Measurements from ENCODE around the gene IL36RN.

Gene IL36RN

GRCh38 chr2:113050921-113051895, 7.8 kb upstream of the IL36RN start:
- no peak for DNase-seq (ENCODE audit: low spot score)

GRCh38 chr2:113052396-113052917, 6.5 kb upstream of the IL36RN start, which contains the start of gene IL36B:
TSS of gene IL36B (minus strand) at chr2:113052867.
- DNase-seq (ENCODE audit: low spot score): no peak

- no peak for DNase-seq (ENCODE audit: low spot score)
These were observed 5.3 kb upstream of the IL36RN start for GRCh38 chr2:113053666-113054065.

GRCh38 chr2:113054066-113054465, 4.9 kb upstream of the IL36RN start:
- no peak for DNase-seq (ENCODE audit: low spot score)

GRCh38 chr2:113056521-113056920, 2.5 kb upstream of the IL36RN start:
- no peak for DNase-seq (ENCODE audit: low spot score)

- no peak for DNase-seq (ENCODE audit: low spot score)
These were observed 1.9 kb upstream of the IL36RN start for GRCh38 chr2:113057117-113057516.

- DNase-seq (ENCODE audit: low spot score): no peak
These were observed 495 bp upstream of the IL36RN start for GRCh38 chr2:113058411-113058994.

- no peak for DNase-seq (ENCODE audit: low spot score)
These were observed 1.4 kb downstream of the IL36RN start for GRCh38 chr2:113060396-113060795.

- no peak for DNase-seq (ENCODE audit: low spot score)
These were observed 1.8 kb downstream of the IL36RN start for GRCh38 chr2:113060796-113061195.

GRCh38 chr2:113061241-113061640, 2.2 kb downstream of the IL36RN start:
- no peak for DNase-seq (ENCODE audit: low spot score)

- DNase-seq (ENCODE audit: low spot score): no peak
These were observed 3.1 kb downstream of the IL36RN start for GRCh38 chr2:113061896-113062770.

- DNase-seq (ENCODE audit: low spot score): no peak
These were observed 5.3 kb downstream of the IL36RN start for GRCh38 chr2:113064281-113064680.

- no peak for DNase-seq (ENCODE audit: low spot score)
These were observed 5.9 kb downstream of the IL36RN start for GRCh38 chr2:113064898-113065297.

- no peak for DNase-seq (ENCODE audit: low spot score)
These were observed 8.7 kb downstream of the IL36RN start, which contains the start of gene IL1F10 for GRCh38 chr2:113067681-113068080. TSS of gene IL1F10 (plus strand) at chr2:113067970. CDS start at chr2:113072739, 4,769 bp downstream.

- DNase-seq (ENCODE audit: low spot score): no peak
These were observed 9.3 kb downstream of the IL36RN start for GRCh38 chr2:113068249-113068648.

- no peak for DNase-seq (ENCODE audit: low spot score)
These were observed 9.9 kb downstream of the IL36RN start for GRCh38 chr2:113068706-113069485.

GRCh38 chr2:113069676-113070605, 10.9 kb downstream of the IL36RN start:
- DNase-seq (ENCODE audit: low spot score): no peak

GRCh38 chr2:113070606-113070975, 11.6 kb downstream of the IL36RN start:
- DNase-seq (ENCODE audit: low spot score): no peak

GRCh38 chr2:113072584-113072983, 13.6 kb downstream of the IL36RN start:
- no peak for DNase-seq (ENCODE audit: low spot score)

GRCh38 chr2:113073325-113073834, 14.4 kb downstream of the IL36RN start:
- DNase-seq (ENCODE audit: low spot score): no peak
